ENCODE measurements around the gene IGHMBP2. TPM values are rescaled to one million over a fixed set of nuclear protein-coding genes. Genes with fewer than 3 reads are reported as not detected.
"Not testable (repeated sequence)": the region's sequence is repeated elsewhere in the genome, so short reads cannot be mapped to it uniquely, and the experiment has no call there.

The IGHMBP2 gene
- 10 to 100 TPM; 12.2 to 41.3 (median 30.4) TPM for total RNA-seq
- polyA plus RNA-seq, result 10 to 100 TPM in 1 of 3 donors, 1 to 10 TPM in 2; 5.4 to 15.7 (median 8.1) TPM

GRCh38 chr11:68903288-68904247 is at the start of gene IGHMBP2, which contains the start of gene MRPL21:
Gene IGHMBP2, plus strand, starts transcription at chr11:68903891. Its CDS starts 62 bp downstream, at chr11:68903953.
Gene MRPL21, minus strand, starts transcription at chr11:68903832. Its CDS starts 22 bp downstream, at chr11:68903810.
- peaks cover 0 to 49% (median 26%) of the 10 kb centered on the region in 4 donors for H3K36me3 ChIP-seq
- peaks cover 2 to 38% (median 31%) of the 10 kb centered on the region in 4 donors for H3K4me1 ChIP-seq
- H3K9me3 ChIP-seq, result no peaks in the 10 kb centered on the region
- WGBS, 2 donors, result 1% methylated on average over 78 of the region's 78 CpGs
- H3K27me3 ChIP-seq, result no peaks in the 10 kb centered on the region
- H3K4me3 ChIP-seq, result peak within 1 kb of the TSS; percentile 63 to 94 (median 80)
- intact Hi-C loops (cut with DNase I), result loop anchor here (5.0 to 10.0 kb wide), 5 partner anchors 61 to 771 kb away; partner anchors contain the start of genes CCND1, CPT1A, LTO1 and TPCN2
- DNase-seq, result peak; percentile 92
- H3K27ac ChIP-seq, result peak within 1 kb of the TSS; percentile 85 to 94 (median 91)
- TF ChIP-seq POLR2A (IDR thresholded peaks at IDR 0.05) (peak; percentile 57 to 71), POLR2AphosphoS5 (IDR thresholded peaks at IDR 0.05) (peak; percentile 92 to 94 (median 94)), CTCF (IDR thresholded peaks at IDR 0.05) (no peak)

- TF ChIP-seq EP300 (IDR thresholded peaks at IDR 0.05) (no peak), POLR2AphosphoS5 (IDR thresholded peaks at IDR 0.05) (no peak), POLR2A (IDR thresholded peaks at IDR 0.05) (no peak), CTCF (IDR thresholded peaks at IDR 0.05) (no peak)
- intact Hi-C loops (cut with DNase I), result no loop called here
- peaks cover 9 to 17% (median 16%) of the 10 kb centered on the region in 3 donors for H3K27me3 ChIP-seq
- H3K4me1 ChIP-seq, result peaks cover 0 to 29% (median 21%) of the 10 kb centered on the region in 4 donors
- H3K36me3 ChIP-seq, result no peaks in the 10 kb centered on the region
- WGBS, 2 donors, result 19 to 34% methylated on average over 42 of the region's 42 CpGs
- no peak overlapping the region for H3K27ac ChIP-seq
- H3K9me3 ChIP-seq, result no peaks in the 10 kb centered on the region
- DNase-seq, result no peak
- H3K4me3 ChIP-seq, result peak overlapping the region in 3 of 4 donors; percentile 42 to 49 (median 49)
These were observed 49.3 kb upstream of the IGHMBP2 start for GRCh38 chr11:68854273-68854958.

GRCh38 chr11:68855205-68855981 is 48.3 kb upstream of the IGHMBP2 start:
- H3K4me3 ChIP-seq, result peak overlapping the region; percentile 27 to 49 (median 46)
- no peaks in the 10 kb centered on the region for H3K9me3 ChIP-seq
- peaks cover 0 to 29% (median 21%) of the 10 kb centered on the region in 4 donors for H3K4me1 ChIP-seq
- no peaks in the 10 kb centered on the region for H3K36me3 ChIP-seq
- intact Hi-C loops (cut with DNase I), result no loop called here
- H3K27ac ChIP-seq, result peak overlapping the region; percentile 45 to 72 (median 53)
- TF ChIP-seq POLR2A (IDR thresholded peaks at IDR 0.05) (no peak), CTCF (IDR thresholded peaks at IDR 0.05) (peak in 2 of 4 experiments; percentile 21 to 37)
- peaks cover 9 to 17% (median 16%) of the 10 kb centered on the region in 3 donors for H3K27me3 ChIP-seq
- DNase-seq, result no peak
- 4% methylated on average over 62 of the region's 62 CpGs for WGBS, 2 donors

GRCh38 chr11:68856425-68857030 is 47.2 kb upstream of the IGHMBP2 start:
- H3K9me3 ChIP-seq; intact Hi-C loops (cut with DNase I); DNase-seq; H3K4me3 ChIP-seq; H3K36me3 ChIP-seq: not testable (repeated sequence)
- Histone ChIP-seq H3K27ac (peak overlapping the region in 3 of 4 donors; percentile 51 to 72 (median 59)), H3K27me3 (peaks cover 9 to 17% (median 16%) of the 10 kb centered on the region in 3 donors), H3K4me1 (peaks cover 0 to 29% (median 21%) of the 10 kb centered on the region in 4 donors)
- 84 to 92% methylated on average over 21 of the region's 21 CpGs for WGBS, 2 donors

All from sigmoid colon (tissue), 7 donors.